ENCODE results near the gene CNTNAP2. TPM values are rescaled to one million over a fixed set of nuclear protein-coding genes. Genes with fewer than 3 reads are reported as not detected.

The CNTNAP2 gene
- total RNA-seq, 1 donor from 2014 or later = not detected

DNA sequence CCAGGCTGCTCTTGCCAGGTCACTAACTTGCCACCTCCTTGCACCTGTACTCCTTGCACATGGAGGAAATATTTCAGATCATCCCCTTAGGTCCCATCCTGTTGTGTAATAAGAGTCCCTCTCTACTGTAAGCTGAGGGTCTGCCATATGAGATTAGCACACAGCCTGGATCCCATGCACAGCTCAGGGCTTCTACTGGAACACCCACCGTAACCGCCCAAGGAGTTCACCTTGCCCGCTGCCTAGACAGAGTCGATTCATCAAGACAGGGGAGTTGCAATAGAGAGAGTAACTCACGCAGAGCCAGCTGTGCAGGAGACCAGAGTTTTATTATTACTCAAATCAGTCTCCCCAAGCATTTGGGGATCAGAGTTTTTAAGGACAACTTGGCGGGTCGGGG is 1779.5 kb downstream of the CNTNAP2 start:
- intact Hi-C loops (cut with micrococcal nuclease) = no loop called here

DNA sequence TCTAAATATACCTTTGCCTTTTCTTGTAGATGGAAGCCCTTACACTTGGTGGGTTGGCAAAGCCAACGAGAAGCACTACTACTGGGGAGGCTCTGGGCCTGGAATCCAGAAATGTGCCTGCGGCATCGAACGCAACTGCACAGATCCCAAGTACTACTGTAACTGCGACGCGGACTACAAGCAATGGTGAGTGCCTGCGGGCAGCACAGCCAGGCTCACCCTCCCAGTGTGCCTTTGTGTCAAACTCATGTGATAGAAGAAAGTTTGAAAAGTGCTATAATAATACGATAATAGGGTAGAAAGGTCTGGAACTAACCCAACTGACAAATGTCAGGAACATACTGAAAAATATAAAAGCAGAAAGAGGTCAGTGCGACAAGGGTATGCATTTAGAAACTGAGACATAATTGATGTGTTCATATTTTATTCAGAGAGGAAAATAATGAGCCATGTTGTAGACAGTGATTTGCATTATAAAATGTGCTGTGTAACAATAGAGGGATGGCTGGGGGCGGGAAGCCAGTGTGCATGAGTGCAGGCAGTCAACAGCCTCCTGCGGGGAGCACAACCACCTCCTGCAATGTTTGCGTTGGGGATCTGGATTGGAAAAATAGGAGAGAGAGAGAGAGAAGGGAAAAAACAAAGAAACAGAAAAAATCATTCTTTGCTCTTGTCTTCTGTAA is 1787.1 kb downstream of the CNTNAP2 start:
- intact Hi-C loops (cut with micrococcal nuclease) = no loop called here

DNA sequence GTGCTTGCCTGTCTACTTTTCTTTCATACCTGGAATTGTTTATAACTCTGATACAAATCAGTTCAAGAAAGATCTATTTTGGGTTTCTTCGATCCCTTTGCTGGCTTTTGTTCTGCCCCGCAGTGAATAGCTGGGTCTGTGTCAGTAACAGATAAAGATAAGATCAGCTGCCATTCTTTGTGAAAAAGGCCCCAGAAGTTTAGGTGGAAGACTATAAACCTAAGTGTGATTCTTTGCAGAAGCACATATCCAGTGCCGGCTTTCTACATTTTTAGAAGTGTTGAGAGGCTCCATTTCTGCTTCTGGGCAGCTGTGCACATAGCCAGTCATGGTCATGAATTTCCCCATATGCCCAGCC is 1787.6 kb downstream of the CNTNAP2 start:
- intact Hi-C loops (cut with micrococcal nuclease) = no loop called here

DNA sequence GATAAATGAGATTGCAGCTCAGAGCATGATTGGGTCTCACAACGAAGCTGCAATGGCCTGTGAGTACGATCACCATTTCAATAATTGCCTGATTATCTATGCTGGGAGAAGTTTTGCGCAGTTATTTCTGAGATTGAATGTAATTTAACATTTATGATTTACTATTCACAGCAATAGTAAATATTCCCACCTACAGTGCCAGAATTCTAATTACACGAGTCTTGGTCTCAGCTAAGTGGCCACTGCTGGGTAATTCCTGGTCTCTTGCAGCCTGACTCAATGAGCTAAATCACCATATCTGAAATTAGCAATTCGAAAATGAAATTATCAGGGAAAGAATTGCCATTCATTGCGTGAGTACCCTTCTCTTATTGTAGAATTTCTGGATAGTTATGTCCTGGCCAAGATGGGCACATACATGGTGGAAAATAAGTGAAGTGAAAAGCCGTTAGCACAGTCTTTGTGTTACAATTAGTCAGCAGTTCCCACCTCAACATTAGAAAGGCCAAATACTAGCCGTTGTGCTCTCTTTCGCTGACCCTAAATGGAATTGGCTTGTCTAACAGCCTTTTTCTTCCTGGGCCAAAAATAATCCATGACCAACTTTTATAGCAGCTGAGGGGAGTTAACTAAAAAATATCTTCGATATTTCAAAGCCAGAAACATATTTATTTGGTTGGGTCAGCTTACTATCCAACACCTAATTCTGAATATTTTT is 1793.0 kb downstream of the CNTNAP2 start:
- intact Hi-C loops (cut with micrococcal nuclease) = no loop called here

DNA sequence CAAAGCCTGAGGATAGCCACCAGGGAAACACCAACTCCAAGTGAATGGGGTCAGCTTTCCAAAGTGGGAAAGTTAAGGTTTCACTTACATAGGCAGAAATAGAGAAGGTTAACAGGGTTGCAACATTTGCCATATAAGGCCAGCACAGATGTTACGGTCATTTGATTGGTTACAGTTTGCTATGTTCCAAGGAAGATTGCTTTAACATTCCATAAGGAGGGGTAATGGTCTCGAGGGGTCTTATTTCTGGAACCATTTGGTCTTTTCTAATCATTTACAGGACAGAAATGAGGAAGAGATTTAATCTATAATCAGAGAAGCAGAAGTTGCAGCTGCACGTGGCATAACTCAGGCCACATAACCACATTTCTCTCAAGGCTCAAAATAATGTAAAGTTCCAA is 1794.6 kb downstream of the CNTNAP2 start:
- intact Hi-C loops (cut with micrococcal nuclease) = no loop called here

DNA sequence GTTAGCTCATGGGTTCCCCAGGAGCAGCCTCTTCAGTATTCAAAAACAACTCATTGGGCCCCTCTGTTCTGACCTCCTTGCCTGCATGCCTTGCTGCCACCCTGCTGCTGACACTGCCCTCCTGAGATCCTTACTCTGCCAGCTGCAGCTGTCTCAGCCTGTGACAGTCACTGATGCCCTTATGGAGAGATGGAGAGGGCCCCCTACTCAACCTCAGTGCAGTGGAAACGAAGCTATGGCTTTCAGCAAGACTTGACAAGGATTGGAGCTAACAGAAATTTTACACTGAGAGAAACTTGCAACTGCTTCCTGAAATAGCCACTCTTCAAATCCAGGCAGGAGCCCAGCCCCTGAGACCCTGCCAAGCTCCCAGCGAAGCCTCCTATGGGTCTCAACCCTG is 1795.7 kb downstream of the CNTNAP2 start:
- intact Hi-C loops (cut with micrococcal nuclease) = no loop called here

DNA sequence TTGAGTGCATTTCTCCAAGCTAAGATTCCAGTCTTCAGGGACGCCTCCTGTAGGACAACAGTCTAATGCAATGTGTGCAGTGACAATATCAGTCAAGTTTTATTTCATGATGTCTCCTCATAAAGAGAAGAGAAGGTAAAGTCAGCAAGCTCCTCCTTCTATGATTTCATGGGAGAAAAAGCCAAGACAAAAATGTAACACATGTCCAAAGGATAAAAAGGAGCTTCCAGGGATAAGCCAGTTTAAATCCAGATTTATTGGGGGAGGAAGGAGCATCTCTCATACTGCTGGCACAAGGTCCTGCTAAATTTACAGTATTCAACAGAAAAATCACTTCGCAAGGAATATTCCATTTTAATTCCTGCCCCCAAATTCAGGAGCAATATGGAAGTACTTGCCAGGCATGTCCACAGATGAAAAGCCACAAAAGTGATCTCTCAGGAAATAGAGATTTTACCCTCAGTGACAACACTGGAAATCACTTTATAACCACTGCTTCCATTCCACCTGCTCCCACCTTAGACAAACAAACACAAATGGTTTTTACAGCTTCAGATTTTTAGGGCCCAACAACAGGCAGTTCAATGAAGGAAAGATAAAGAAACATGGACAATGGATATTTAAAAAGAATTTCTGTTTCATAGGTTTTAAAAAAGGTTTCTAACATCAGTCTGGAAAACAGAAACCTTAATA is 1796.5 kb downstream of the CNTNAP2 start:
- intact Hi-C loops (cut with micrococcal nuclease) = no loop called here

DNA sequence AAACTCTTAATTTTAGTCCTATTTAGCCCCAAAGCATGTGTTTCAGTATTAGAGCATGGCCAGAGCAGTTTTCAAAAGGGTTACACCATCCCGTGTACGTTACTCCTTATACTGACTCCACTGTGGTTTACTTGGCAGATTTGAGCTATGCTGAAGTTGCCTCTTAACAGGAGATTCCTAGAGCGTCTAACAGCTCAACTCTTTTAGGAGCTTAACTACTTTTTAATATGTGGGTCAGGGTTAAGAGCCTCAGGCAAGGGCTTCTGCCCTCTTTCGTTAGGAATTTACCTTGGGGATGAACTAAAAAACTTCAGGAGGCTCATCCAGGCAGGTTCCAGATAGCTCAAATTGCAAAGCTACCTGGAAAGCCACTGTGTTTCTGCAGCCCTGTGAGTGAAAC is 1799.2 kb downstream of the CNTNAP2 start:
- intact Hi-C loops (cut with micrococcal nuclease) = no loop called here

DNA sequence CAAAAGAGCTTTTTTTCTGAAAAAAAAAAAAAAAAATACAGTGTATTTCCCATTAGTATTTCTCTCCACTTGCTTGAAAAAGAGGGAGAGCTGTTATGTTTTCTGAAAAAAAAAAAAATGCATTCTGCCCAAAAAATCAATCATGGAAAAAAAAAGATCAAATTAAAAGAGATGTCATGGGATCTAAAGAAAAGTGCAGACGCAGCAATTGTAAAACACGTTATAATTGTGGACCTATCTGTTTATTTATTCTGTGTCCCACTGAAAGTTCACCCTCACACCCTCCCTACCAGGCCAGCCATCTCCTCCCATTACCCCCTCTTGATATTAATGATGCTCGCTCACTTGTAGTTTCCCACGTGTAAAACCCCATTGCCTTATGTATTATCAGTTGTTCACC is 1800.0 kb downstream of the CNTNAP2 start:
- intact Hi-C loops (cut with micrococcal nuclease) = no loop called here

DNA sequence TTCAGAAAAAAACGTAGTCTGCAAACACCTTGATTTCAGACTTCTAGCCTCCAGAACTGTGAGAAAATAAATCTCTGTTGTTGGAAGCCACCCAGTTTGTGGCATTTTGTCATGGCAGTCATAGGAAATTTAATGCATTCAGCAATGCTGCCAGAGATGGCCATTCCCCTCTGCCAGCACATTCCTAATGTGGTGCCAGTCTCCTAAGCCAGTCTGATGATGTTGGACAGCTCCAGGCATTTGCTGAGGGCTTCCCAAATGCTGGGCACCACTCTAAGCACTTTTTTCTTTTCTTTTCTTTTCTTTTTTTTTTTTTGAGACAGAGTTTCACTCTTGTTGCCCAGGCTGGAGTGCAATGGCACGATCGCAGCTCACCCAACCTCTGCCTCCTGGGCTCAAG is 1807.2 kb downstream of the CNTNAP2 start:
- intact Hi-C loops (cut with micrococcal nuclease) = no loop called here

DNA sequence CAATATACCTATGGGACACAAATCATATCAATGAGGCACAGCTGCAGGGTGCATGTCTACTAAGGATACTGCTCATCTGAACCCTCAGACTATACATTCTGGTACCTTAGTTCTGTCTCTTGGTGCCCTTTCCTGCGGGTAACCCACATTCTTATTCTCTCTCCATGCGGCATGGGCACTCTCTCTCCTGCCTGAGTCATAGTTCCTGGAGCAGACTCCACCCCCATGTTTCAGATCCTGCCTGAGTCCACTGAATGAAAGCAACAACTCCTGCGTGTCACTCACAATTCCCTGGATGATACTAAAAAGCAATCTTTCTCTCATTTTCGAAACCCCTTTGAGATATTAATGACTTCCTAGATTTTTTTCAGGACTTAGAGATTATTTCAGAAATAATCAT is 1820.8 kb downstream of the CNTNAP2 start:
- intact Hi-C loops (cut with micrococcal nuclease) = no loop called here

DNA sequence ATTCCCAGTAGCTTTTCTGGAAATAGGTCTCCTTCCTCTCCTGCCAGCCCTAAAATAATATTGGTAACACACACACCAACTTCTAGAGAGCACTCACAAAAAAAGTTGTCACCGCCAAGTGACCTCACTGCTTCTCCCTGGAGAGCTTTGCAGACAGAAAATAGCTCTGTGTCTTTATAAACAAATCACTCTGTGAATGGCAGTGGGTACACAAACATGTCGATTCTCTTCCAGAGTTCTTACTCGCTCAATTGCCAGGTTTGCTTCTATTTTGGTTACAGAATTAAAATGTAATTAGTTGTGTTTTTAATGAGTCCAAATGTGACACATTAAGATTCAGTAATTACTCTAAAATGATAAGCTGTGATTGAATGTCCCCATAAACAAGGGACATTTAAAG is 1824.8 kb downstream of the CNTNAP2 start:
- intact Hi-C loops (cut with micrococcal nuclease) = loop anchor here (10.0 kb wide), 1 partner anchor 57 kb away; no protein-coding TSS in a partner anchor

DNA sequence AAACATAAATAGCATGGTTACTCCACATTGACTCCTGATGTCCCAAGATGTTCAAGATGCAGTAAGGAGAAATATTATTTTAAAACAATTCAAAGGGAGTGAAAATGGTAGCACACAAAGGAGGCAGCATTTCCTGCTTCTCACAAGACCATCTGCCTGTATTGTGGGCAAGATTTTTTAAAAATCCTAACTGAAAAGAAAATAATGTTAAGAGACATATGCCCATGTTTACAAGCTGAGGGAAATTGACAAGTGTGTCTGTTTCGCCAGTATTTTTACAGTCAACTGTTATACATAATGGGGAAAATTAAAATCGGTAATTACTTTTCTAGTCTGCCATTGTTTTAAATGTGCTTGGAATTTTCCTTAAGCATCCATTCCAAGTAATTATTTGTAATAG is 1827.7 kb downstream of the CNTNAP2 start:
- intact Hi-C loops (cut with micrococcal nuclease) = loop anchor here (10.0 kb wide), 1 partner anchor 60 kb away; no protein-coding TSS in a partner anchor

DNA sequence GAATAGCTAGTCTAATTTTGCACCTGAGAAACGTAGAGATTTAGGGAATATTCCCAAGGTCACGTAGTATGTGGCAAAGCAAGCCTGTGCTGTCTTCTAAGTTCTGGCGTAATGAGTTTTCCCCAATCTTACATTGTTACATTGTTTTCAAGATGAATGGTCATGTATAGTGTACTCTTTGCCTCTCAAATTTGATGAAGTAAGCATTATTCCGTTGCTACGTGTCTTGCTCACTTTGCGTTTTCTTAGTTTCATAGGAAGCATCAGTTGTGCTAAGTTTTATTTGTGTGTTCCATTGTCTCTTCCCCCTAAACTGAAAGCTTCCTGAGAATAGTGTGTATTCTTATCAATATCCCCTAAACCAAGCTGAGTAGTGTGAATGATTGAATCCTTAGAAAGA is 1836.3 kb downstream of the CNTNAP2 start:
- intact Hi-C loops (cut with micrococcal nuclease) = no loop called here

DNA sequence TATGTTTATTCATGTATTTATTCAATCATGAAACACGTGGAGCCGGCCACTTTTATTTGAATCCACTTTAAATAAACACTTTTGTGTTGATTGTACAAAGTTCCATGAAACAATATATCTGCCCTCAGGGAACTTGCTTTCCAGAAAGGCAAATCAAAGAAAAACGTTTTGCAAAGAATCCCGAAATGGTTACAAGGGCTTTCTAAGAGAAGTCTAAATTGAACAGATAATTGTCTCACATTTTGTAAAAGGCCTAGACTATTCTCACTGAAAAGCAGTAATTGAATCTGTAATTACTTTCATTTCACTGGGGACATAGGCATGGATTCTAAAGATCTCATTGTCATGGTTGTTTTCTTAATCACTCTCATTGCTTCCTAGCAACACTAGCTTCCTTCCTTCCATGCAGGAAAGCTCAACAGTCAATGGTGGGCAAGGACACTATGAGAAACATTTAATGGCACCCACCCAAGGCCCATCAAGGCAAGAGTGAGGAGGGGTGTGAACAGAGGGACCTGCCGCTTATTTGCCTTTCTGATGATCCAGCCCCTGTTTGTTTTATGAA is 1851.5 kb downstream of the CNTNAP2 start:
- intact Hi-C loops (cut with micrococcal nuclease) = no loop called here

DNA sequence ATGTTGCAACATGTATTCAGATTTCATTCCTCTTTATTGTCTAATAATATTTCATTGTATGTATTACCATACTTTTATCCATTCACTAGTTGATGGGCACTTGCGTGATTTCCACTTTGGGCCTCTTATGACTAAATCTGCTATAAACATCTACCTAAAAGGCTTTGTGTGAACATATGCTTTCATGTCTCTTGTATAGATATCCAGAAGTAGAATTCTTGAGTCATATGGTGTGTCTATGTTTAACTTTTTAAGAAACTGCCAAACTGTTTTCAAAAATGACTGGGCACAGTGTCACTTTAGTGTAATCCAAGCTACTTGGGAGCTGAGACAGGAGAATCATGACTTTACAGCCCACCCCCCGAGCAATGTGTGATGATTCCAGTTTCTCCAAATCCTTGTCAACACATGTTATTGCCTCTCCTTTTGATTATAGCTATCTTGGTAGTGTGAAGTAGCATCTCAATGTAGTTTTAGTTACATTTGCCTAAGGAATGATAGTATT is 1855.1 kb downstream of the CNTNAP2 start:
- intact Hi-C loops (cut with micrococcal nuclease) = no loop called here

DNA sequence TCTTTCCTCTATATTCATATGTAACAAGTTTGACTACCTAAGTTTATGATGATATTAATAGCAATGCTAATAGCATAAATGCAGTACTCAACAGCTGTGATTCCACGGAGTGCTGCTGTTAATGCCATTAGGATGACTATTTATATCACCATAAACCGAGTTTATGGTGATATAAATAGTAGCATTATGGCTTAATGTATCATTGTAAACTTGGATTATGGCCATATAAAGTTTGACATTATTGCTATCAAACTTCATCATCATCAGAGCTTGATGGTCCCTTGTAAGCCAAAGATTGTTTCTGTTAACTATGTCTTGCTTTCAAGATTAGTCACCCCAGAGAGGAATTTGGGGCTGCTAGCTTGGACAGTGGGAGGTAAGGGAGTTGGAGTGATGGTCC is 1861.6 kb downstream of the CNTNAP2 start:
- intact Hi-C loops (cut with micrococcal nuclease) = no loop called here

DNA sequence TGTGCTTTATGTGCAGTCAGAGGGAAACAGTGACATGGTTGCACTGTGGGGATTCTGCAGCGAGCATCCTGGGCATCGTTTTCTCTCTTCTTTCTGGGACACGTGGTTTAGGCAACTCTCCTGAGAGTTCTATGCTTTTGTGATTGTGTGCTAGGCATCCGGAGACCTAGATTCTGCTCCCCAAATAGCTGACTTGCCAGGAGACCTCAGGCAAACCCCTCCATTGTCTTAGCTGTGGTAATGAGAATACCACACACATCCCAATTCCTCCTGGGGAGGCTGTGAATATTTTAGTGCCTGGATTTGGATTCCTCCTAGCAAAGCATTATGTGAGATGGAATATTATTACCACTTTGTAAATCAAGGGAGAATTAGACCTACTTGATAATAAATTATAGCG is 1862.0 kb downstream of the CNTNAP2 start:
- intact Hi-C loops (cut with micrococcal nuclease) = no loop called here

DNA sequence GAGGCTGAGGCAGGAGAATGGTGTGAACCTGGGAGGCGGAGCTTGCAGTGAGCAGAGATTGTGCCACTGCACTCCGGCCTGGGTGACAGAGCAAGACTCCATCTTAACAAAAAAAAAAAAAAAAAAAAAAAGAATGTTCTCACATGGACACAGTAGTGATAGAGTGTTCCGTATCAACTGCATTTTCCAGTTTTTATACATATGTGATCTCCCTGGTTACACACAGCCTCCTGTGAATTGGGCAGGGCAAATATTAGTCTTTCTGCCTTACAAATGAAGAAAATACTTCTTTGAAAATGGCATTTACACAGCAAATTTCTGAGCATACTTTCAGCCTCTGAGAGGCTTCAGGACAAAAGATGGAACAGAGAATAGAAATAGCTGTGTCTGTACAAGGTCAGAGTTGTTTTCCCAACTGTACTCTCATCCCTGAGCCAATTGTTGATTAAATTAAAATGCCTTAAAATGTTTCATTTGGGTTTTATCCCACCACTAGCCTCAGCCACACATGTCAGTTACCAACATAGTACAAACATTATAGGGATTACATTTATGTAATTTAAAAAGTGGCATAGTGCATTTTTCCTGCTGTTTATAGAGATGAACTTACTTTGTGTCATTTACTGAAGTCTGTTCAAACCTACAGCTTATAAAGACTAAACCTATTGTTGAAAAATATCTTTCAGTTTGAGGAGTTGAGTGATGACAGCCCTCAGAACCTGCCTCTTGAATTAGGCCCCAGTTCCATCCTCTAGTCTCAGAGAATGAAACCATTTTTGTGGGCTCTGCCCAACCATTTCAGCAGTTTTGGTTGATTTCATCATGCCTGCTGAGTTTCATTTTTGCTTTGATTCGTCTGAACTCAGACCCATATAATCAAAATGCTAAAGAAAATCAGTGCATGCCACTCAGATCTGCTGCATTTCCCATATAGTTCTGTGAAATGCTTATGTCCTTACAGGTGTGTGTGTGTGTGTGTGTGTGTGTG is 1864.5 kb downstream of the CNTNAP2 start:
- intact Hi-C loops (cut with micrococcal nuclease) = no loop called here

DNA sequence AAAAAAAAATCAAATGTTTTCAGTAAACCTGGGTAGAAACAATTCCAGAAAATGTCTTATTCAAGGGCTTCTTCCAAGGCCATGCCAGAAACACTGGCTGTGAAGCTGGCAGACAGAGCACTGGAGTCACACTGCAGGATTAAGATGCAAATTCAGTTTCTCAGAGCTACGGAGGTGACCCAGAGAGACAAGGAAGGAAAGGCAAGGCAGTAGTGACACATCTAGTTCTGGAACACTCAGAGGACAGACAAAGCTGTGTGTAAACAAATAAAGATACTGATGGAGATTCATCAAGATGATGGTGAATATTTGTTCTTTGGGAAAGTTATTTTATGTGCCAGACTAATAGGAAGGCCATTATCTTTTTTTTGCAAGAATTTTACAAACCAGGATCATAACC is 1865.7 kb downstream of the CNTNAP2 start:
- intact Hi-C loops (cut with micrococcal nuclease) = no loop called here

DNA sequence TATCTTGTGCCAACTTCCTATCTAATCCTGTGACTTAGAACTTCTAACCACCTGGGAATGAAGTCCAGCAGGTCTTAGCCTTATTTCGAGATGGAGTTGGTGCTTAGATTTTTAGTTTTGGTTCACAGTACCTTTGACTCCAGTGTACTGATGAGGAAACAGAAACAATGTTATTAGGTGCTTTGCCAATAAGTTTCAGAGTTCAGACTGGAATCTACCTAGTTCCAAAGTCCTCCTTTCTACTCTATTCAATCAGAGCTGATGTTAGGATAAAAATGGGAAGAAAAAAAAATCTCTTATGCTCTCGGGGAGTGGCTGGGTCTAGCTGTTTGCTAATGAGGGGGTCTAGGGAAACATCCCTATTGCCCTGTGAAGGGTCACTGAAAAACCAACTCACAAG is 1867.7 kb downstream of the CNTNAP2 start:
- intact Hi-C loops (cut with micrococcal nuclease) = no loop called here
